H4 (cell line): ENCODE results near the gene TEAD1. TPM values are rescaled to one million over a fixed set of nuclear protein-coding genes. Genes with fewer than 3 reads are reported as not detected.

ENCODE experiments used
- DNase-seq: peaks from one replicate; pipeline ENCODE4 v3.0.0-alpha.2; 2015; ENCODE audit warnings: low spot score
- total RNA-seq: library from RNA; depleted of rRNA; stranded (reverse); fragments of >200 nt; shearing (Covaris generic); gene quantifications from 2 replicates; pipeline ENCODE4 v1.2.3, GENCODE V29; 2014

Gene TEAD1
- total RNA-seq, 1 experiment from 2014 or later: 42.3 TPM

DNA sequence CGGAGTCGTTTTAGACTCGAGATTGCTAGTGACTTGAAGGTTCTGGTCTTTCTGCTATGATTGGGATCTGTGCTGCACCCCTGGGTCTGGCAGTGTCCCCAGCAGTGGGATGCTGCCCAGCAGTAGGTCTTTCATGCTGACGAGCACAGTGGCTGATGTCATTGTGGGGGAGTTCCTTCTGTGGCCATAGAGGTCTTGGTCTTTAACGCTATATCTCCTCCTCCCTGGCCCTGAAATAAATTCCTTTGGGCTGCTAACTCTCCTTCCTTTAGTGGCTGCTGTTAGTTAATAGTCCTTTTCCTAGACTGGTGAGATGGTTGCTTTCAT lies 136.3 kb downstream of the TEAD1 start:
- DNase-seq: no peak

DNA sequence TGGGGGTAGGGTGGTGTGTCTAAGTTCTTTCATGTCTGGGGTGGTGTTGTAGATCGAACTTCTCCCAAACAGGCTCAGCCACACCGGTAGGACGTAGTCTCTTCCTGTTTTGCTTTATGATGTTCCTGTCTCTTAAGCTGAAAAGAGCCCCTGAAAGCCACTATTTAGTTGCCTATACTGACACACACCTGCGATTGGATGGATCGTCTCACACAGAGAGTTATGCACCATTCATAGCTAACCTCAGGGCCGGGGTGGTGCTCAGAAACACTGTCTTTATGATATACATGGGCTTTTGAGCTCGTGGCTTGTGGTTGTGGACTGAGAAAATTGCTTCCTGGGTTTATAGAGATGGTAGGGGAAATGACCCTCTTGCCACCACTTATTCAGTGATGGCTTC lies 137.6 kb downstream of the TEAD1 start:
- DNase-seq: no peak

DNA sequence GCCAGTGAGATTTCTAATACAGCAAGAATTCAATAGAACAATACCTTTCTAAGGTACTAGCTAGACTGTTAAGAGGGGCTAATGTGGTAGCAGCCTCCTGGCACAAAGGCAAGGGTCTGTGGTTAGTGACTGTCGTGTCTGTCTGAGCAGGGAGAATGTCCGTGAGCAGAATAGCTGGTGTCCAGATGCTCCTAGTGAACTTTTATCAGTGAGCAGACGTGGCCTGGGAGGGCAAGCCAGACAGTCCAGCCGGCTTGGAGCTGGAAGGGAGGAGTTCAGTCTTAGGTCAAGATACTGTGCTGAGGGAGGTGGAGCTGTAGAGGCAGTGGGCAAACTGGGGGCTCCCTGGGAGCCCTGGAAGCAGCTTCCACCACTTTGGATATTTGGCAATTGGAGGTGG lies 138.6 kb downstream of the TEAD1 start:
- DNase-seq: no peak

DNA sequence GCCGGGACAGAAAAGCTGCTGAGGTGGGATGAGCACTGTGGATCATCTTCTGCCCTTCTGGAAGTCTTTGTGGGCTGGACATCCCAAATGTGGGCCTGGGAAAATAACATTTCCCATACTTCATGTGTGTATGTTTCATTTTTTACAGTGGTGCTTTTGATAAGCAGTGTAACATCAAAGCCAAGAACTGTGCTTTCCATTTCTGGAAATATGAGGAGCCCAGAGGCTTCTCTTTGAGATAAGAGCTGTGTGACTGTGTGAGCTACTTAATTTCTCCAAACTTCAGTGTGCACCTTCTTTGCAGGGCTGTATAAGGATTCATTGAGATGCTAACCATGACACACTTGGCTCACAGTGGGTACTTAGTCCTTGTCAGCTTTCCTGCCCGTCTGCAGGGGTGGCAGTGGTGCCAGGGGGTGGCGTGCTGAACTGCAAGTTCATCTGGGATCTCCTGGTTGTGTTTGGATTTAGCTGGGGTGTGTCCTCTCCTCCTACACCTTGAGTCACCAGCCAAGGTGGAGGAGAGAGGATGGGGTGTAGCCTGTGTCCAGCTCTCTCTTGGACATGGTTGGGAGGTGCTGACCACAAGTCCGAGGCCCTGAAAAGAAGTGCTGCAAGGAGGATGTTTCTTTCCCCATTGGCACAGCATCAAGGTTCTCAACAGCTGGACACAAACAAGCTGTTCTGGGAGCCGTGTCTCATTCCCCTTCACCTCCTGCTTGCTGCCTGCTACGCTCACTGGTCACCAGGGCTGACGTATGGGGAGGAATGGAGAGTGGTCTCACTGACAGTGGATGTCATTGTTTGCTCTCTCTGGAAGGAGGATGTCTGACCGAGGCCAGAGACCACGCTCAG lies 139.4 kb downstream of the TEAD1 start:
- peak; percentile 65 for DNase-seq

DNA sequence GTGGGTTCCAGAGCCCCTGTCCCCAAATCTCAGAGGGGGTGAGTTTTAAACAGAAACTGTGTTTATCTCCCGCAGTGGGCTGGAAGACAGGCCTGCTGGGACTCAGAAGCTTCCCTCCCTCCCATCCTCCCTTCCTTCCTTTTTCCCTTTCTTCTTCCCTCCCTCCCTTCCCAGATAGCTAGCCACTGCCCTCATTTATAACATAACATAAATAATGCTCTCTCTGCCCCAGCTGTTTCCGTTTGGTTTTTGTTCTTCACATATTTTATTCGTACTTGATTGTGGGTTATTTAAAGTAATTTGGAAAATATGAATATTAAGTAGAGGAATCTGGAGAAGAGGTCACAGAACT lies 140.9 kb downstream of the TEAD1 start:
- no peak for DNase-seq

DNA sequence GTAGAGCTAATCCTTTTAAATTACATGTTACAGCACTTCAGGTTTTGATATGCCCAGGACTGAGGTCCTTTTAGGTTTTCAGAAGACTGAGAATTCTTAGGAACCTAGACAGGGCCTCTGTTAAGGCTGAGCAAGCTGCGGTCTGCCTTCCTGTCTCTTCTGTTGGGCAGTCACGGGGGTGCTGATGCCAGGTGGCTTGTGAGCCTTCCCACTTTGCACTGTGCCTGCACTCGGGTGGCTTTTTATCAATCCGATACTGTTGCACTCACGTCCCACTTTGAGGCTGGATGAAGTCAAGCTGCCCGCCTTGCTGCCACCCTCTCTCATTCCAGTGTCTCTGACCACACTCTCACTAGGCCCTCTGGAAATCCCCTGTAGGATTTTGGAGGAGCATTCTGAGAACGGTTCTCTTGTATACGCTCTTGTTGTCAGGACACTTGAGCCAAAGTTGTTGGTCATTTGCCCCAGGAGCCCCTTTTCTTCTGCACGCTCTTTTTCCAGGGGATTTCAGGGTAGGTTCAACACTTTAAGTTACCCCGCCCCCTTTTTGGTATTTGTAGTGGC lies 141.8 kb downstream of the TEAD1 start:
- no peak for DNase-seq

DNA sequence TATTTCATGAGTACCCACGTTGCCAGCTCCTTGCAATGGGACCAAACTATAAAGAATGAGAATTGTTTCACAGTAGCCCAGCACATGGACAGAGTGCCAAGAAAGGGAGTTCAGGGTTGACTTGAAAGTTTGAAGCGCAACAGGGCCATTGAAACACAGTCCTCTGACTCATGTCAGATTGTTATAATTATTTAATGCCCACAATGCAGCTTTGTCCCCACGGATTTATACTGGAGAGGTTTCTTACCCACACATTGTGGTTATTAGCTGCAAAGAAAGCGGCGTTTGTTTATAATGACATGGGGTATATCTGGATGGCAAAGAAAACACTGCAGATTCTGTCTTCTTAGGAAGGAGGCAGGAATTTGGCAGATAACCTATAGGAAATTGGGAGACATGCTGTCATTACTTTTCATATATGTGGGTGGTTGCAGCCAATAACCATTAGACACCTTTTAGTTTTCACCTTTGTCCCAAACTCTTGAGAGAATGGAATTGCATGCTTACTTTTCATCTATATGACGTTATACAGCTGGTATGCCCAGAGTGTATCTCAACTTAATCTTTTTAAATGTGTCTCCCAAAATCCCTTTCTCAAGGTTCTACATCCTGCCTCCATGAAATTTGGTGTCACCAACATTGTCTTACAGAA lies 143.6 kb downstream of the TEAD1 start:
- peak; percentile 75 for DNase-seq

DNA sequence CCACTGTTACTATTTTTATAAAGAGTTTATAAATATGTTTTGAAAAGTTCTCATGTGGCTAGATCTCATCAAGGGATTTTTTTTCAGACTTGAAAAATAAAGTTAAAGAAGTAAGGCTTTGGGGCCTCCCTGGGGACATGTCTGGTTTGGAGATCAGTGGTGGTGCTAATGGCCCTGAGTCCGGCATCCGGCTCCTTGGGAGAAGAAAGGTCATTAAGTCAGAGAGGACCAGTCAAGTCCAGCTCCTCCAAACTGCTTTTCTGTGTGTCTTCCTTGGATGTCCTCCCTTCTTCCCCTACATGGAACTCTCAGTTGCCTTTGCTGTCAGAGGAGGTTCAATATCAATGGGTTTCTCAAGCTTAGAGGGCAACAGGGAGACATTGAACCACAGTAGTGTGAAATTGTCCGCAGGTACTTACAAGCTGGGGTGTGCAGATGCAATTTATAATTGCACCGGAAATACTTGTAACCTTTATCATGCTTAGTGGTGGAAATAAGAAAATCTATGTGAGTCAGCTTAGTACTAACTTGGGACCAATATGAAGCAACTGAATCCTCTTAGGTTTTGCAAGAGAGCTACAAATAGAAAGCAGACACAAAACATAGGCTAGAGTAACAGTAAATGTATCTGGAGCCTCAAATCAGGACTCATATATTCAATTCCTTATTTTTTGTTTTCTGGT lies 144.3 kb downstream of the TEAD1 start:
- DNase-seq: peak; percentile 85

DNA sequence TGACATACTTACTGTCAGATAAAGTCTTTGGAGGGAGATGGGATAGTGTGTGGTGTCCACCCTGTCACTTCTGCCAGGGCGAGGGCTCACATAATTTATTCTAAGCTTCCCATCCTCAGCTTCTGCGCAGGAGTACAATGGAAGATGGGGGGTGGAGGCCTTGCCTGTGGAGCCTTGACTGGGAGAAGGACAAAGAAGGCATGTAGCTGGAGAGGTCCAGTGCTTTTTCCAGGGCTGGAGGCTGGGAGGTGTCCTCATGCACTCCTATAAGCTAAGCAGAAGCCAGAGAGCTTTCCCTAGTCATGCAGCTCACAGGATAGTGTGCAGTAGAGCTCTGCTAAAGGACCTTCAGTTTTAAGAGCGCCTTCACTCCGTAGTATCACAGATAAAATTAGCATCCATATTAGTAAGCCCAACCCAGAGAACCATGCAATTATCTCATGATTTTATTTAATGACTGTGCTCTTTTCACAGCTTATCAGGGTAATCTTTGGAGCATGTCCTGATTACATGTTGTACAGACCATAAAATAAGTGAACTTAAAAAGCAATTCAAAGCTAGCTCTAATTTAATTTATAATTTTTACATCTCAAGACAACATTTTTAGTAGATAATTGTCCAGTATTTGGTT lies 148.3 kb downstream of the TEAD1 start:
- DNase-seq: no peak

DNA sequence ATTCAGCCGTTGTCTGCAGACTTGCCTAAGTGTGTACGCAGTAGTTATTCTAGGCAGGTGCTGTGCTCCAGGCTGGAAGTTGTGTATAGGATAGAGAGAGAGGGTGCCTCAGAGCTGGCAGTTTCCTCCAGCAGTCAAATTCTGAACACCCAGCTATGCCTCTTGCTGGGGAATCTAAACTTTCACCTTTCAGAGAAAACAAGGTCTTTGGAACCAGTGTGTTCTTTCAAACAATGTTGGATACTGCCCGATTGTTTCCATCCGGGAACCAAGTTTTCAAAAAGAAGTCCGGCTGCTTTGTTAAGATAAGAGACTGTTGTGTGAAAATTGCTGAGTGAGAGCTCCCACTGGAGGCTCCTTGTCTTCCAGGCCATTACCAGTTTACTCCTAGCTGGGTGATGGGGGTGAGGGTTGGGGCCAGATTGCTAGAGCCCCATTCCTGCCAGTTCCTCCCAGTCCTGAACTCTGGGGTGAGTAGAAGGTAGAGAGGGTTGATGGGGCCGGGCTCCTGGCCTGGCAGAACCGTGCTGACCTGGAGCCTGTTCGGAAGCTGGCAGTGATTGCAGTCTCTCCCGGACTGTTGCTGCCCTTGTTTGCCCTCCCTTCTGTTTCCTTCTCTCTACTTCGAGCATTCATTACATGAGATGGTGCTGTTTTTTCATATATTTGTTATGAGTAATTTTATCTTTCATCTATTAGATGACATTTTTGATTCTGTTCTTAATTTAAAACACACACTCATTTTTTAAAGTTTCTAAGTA lies 150.2 kb downstream of the TEAD1 start:
- DNase-seq: no peak

DNA sequence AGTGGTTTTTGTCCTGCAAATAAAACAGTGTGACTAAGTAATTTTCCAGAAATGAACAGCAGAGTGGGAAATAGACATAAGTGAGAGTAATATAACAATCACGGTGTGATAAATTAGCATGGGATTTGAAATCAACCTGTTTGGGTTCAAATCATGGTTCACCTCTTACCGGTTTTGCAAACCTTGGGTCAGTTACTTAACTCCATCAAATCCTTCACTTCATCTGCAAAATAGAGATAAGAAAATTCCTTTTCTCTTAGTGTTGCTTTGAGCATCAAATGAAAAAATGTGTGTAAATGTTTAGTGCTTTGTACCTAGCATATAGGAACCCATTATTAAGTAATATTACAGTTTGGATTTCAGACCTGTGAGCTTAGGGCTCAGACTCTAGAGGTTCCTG lies 152.2 kb downstream of the TEAD1 start:
- no peak for DNase-seq

DNA sequence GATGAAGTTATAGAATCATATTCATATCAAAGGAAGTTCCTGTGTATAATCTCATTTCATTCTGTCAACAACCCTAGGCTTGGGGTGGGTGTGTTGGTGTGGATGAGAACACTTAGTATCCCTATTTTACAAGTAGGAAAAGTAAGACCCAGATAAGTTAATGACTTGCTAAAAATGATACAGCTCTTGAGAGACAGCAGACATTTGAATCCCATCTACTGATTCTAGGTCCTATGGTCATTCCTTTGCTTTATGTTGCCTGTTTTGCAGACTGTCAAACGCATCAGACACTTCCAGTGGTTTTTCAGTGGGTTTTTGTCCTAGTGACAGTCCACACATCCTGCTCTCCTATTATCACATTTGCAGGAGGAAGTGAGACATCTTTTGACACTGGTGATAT lies 153.1 kb downstream of the TEAD1 start:
- no peak for DNase-seq

DNA sequence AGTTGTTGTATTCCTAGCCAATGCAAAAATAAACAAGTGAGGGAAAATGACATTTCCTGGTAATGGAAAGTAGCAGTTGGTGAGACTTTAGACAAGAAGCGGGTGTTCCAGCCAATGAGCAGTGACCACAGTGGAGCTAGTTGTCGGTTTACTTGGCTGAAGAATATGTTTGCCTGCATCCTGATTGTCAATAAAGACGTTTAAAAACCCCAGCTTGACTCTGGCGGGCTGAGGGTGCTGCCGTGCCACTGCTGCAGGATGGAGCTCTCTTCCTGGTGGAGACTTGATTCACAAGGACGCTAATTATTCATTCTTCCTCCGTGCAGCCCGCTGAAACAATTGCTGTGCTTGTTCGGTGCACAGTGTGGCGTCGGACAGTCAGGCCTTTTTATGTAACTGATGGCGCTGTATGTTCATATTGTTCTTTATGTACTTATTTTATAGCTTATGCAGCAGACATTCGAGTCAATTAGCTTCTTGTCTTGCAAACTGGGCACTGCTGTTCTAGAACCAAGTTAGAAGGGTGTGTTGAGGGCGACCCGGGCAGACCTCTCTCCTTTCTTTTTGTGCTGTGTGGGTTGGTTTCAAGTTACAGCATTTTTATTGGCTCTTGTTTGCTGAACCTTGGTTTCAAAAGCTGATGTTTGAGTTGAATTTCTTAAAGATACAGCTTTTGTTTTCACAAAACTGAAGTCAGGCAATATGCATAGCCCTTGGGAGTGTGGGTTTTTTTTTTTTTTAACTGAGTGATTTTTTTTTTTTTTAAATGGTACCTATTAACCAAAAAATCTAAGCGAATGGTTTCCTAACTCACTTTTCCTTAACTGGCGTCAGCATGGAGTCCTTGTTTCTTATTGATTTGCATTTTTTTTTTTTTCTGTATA lies 153.9 kb downstream of the TEAD1 start:
- peak; percentile 85 for DNase-seq

DNA sequence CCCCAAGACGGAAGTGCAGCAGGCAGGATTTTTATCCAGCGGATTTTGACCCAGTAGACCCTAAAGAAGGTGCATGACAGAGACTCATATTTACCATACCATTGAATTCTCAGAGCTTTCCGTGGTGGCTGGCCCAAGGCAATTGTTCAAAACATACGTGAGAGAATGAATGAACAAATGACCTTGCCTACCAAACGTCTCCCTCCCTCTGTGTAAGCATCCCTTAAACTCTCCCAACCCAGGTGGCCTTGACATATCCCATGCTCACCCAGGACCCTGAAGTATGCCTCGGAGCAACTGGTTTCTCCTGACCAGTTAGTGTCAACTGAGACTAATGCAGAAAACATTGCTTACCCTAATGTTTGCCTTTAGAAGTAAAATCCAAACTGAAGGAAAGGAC lies 154.9 kb downstream of the TEAD1 start:
- DNase-seq: no peak

DNA sequence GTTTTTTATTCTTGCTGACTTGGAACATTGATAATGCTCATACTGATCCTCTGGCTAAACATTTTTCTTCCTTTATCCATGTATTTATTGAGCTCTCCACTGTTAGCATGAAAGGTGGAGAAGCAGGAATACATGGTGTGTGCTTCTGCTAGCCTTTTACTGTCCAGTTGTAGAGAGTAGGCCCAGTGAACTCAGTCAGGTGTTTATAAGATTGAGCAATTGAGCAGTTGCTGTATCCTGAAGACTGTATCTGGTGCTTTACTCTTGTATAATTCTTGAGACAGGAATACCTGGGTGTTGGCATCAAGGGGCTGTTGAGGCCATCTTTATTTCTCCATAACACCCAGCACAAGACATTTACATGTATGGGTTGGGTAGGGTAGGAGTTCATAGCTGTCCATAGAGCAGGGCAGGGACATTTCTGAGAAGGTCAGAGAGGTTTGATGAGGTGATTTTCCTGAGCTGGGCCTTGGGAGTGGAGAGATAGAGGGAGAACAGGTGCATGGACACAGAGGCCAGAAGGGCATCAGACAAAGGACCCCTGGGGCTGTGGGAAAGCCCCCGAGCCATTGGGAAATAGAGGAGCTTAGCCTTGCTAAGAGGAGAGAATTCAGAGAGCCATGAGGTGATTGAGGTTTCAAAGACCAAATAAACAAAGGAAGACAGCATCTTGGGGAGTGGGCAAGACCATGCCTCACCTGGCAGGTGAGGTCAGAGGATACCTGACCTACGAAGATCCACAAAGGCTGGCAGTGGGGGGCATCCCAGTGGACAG lies 155.5 kb downstream of the TEAD1 start:
- DNase-seq: no peak

DNA sequence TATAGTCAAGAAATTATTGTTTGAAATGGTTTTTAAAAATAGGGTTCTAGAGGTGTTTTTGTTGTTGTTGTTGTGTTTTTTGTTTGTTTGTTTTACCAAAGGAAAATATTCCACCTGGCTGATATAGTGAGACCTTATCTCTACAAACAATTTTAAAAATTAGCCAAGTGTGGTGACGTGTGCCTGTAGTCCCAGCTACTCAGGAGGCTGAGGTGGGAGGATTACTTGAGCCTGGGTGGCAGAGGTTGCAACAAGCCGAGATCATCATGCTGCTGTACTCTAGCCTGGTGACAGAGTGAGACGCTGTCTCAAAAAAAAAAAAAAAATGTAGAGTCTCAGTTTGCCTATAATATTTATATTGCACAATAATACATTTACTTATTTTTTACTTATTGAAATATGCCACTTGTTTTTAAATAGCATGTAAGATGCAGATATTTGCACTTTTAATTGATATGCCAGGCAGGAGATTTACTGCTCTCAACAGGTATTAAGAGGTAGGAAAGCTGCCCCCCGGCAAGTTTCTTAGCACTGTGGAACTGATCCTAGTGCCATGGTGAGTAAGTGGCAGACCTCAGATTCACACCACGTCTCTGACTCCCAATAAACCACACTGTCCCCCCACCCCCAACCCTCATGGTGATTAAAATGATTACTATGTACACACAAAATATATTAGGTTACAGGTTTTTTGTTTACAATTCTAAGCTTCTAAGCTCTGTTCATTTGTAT lies 157.4 kb downstream of the TEAD1 start:
- no peak for DNase-seq

DNA sequence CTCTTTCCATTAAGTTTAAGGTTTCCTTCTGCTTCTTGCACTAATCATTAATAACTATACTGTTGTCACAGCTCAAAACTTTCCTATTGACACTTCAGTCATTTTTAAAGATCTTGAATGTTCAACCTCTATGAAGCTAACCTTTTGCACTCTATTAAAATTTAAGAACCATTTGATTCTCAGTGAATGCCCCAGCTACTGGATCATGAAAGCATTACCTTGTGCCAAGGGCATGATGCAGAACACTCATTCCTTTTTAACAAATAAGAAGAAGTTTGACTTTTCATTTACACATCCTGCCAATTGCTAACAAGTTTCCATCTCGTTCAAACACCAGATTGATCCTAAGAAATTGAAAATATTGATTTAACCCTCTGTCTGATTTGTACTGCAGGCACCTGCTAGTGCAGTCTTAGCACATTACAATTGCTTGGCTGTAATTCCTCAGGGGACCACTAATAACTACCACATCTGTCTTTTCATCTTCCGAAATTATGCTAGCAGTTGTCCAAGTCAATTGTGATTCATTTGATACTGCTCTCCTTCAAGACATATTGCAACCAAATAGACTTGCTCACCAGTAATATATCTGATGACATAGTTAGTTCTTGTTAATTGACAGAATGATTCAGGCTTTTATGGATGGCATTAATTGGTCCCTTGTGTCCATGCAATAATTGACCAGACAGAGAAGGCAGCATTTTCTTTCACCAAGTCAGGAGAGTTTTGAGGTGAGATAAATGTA lies 158.4 kb downstream of the TEAD1 start:
- DNase-seq: no peak

DNA sequence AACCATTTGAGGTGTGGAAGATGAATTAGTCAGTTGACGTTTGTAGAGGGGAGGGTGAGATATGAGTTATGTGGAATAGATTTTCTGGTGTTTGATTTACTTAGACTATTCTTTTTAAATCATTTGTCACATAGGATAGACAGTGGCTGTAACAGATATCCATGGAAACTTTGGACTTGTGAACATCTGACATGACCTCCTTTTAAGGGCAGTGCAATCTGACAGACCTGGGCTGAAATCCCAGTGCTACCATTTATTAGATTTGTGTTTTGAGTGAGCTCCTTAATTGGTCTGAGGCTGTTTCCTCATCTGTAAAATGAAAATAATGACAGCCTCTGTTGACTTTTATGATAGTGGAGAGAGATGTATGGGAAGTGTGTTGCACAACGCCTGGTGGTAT lies 159.9 kb downstream of the TEAD1 start:
- no peak for DNase-seq
